ENCODE measurements around the gene MAGOH.

The MAGOH gene

DNA sequence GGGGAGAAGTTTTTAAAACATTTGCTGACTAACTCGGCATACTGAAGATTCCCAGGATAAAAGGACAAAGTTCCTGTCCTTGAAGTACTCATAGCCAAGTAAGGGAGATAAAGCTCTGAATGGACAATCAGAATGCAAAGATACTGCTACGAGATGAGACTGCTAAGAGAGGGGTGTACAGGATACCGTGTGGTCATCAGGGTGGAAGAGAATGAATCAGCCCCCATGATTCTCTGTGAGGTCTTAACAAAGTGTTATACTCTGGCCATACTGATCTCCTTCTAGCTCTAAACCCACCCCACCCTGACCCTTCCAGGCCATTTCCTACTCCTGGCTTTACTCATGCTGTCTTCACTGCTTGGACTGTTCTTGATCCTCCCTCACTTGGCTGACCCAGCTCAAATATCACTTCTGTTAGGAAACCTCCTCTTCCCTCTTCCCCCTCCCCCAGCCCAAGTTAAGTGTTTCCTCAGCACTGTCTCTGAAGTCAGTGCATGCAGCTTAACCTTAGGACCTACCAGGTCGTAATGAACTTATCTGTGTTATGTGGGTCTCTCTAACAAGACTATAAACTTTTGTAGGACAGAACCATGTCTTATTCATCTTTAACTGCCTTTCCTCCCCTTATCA lies 15.8 kb upstream of the MAGOH start:
- Histone ChIP-seq H3K27me3 (ENCODE audit: insufficient read depth, poor library complexity, severe bottlenecking) (no peaks in the 10 kb centered on the region), H3K27ac (ENCODE audit: poor library complexity, severe bottlenecking) (no peak overlapping the region), H3K36me3 (ENCODE audit: low read depth) (peaks cover 92% of the 10 kb centered on the region), H3K4me1 (ENCODE audit: insufficient read depth, poor library complexity, severe bottlenecking) (no peaks in the 10 kb centered on the region), H3K4me3 (ENCODE audit: severe bottlenecking) (no peak overlapping the region), H3K9me3 (ENCODE audit: severe bottlenecking) (no peaks in the 10 kb centered on the region)
- ATAC-seq (ENCODE audit: low read depth) (no peak), DNase-seq (ENCODE audit: low spot score) (no peak)
- TF ChIP-seq, protein P1, sequence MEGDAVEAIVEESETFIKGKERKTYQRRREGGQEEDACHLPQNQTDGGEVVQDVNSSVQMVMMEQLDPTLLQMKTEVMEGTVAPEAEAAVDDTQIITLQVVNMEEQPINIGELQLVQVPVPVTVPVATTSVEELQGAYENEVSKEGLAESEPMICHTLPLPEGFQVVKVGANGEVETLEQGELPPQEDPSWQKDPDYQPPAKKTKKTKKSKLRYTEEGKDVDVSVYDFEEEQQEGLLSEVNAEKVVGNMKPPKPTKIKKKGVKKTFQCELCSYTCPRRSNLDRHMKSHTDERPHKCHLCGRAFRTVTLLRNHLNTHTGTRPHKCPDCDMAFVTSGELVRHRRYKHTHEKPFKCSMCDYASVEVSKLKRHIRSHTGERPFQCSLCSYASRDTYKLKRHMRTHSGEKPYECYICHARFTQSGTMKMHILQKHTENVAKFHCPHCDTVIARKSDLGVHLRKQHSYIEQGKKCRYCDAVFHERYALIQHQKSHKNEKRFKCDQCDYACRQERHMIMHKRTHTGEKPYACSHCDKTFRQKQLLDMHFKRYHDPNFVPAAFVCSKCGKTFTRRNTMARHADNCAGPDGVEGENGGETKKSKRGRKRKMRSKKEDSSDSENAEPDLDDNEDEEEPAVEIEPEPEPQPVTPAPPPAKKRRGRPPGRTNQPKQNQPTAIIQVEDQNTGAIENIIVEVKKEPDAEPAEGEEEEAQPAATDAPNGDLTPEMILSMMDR (IDR thresholded peaks at IDR 0.05; ENCODE audit: poor library complexity, severe bottlenecking) = no peak

DNA sequence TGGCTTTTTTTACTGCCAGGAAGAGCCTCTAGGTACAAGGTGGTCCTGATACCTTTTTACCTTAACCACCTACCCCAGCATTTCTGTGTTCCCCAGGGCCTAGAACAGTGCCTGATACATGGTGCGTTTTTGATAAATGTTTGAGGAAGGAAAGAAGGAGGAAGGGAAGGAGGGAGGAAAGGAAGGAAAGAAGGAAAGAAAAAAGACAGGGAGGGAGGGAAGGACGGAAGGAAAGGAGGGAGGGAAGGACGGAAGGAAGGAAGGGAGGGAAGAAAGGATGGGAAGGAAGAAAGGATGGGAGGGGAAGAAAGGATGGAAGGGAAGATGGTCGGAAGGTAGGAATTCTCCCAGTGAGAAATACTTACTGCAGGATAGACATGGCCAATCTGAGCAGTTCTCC lies 12.0 kb upstream of the MAGOH start:
- Histone ChIP-seq H3K9me3 (ENCODE audit: severe bottlenecking) (no peaks in the 10 kb centered on the region), H3K27me3 (ENCODE audit: insufficient read depth, poor library complexity, severe bottlenecking) (no peaks in the 10 kb centered on the region), H3K4me1 (ENCODE audit: insufficient read depth, poor library complexity, severe bottlenecking) (no peaks in the 10 kb centered on the region), H3K27ac (ENCODE audit: poor library complexity, severe bottlenecking) (no peak overlapping the region), H3K36me3 (ENCODE audit: low read depth) (peaks cover 77% of the 10 kb centered on the region), H3K4me3 (ENCODE audit: severe bottlenecking) (no peak overlapping the region)
- DNase-seq (ENCODE audit: low spot score) = no peak
- no peak for ATAC-seq (ENCODE audit: low read depth)
- TF ChIP-seq, protein P1 (IDR thresholded peaks at IDR 0.05; ENCODE audit: poor library complexity, severe bottlenecking) = no peak

GRCh38 chr1:53249706-53250105 lies 11.4 kb upstream of the MAGOH start:
- no peak for DNase-seq (ENCODE audit: low spot score)
- no peak overlapping the region for H3K4me3 ChIP-seq (ENCODE audit: severe bottlenecking)
- peaks cover 71% of the 10 kb centered on the region for H3K36me3 ChIP-seq (ENCODE audit: low read depth)
- ATAC-seq (ENCODE audit: low read depth) = no peak
- H3K4me1 ChIP-seq (ENCODE audit: insufficient read depth, poor library complexity, severe bottlenecking) = no peaks in the 10 kb centered on the region
- TF ChIP-seq, protein P1 (IDR thresholded peaks at IDR 0.05; ENCODE audit: poor library complexity, severe bottlenecking) = no peak
- no peaks in the 10 kb centered on the region for H3K27me3 ChIP-seq (ENCODE audit: insufficient read depth, poor library complexity, severe bottlenecking)
- H3K27ac ChIP-seq (ENCODE audit: poor library complexity, severe bottlenecking) = no peak overlapping the region
- no peaks in the 10 kb centered on the region for H3K9me3 ChIP-seq (ENCODE audit: severe bottlenecking)

DNA sequence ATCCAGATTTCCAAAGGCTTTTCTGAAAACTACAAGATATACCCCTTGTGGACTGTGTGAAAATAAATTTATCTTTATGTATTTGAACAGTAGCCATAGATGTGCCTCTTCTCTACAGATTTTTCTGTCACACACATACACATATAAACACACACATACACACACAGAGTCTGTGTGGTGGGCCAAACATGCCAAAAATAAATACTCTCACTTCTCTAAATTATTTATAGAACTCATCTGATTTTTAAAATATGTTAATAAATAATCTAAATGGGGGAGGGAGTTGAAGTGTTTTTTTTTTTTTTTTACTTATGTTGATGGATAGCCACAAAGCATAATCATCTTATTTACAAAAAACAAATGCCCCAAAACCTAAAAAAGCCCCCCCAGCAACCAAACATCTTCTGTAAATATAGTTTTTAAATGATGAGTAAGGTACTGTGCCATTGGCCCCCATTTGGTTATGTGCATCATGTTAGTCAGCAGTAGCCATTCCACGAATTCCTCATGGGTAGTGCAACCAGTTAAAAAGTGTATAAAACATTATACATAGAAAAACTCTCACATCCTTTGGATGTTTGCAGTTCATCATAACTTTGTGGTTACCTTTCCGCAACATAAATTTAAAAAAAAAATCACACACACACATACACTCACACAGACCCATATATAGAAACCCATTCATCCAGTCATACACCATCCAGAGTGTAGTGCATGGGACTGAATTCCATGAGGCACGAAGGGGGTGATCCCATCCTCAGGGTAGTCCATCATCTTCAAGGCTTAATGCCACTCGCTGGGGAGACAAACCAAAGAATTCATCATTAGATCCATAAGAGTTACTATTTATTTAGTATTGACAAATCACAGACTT lies 8.2 kb upstream of the MAGOH start:
- Histone ChIP-seq H3K36me3 (ENCODE audit: low read depth) (peaks cover 41% of the 10 kb centered on the region), H3K4me1 (ENCODE audit: insufficient read depth, poor library complexity, severe bottlenecking) (no peaks in the 10 kb centered on the region), H3K27me3 (ENCODE audit: insufficient read depth, poor library complexity, severe bottlenecking) (no peaks in the 10 kb centered on the region), H3K9me3 (ENCODE audit: severe bottlenecking) (no peaks in the 10 kb centered on the region), H3K27ac (ENCODE audit: poor library complexity, severe bottlenecking) (no peak overlapping the region), H3K4me3 (ENCODE audit: severe bottlenecking) (no peak overlapping the region)
- ATAC-seq (ENCODE audit: low read depth) (no peak), DNase-seq (ENCODE audit: low spot score) (no peak)
- TF ChIP-seq, protein P1 (IDR thresholded peaks at IDR 0.05; ENCODE audit: poor library complexity, severe bottlenecking) = no peak

DNA sequence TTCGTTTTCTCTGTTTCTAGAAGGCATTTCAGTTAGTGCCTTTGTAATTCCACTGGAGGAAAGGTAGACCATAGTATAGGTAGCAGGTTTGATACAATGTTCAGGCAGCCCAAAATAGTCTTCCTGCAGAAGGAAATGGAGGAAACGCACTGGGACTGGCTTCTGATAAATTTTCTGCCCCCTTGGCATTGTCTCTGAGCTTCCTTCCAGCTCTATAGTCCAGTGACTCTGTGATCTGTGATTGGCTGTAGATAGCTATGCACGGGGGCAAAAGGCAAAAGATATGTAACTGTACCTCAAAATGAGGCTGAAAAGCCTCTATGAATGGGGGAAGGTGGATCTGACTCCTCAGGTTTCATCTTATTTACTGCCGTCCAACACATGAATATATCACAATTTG lies 5.8 kb upstream of the MAGOH start:
- ATAC-seq (ENCODE audit: low read depth) = no peak
- no peak overlapping the region for H3K4me3 ChIP-seq (ENCODE audit: severe bottlenecking)
- no peak for DNase-seq (ENCODE audit: low spot score)
- no peak overlapping the region for H3K27ac ChIP-seq (ENCODE audit: poor library complexity, severe bottlenecking)
- H3K4me1 ChIP-seq (ENCODE audit: insufficient read depth, poor library complexity, severe bottlenecking) = no peaks in the 10 kb centered on the region
- H3K27me3 ChIP-seq (ENCODE audit: insufficient read depth, poor library complexity, severe bottlenecking) = no peaks in the 10 kb centered on the region
- TF ChIP-seq, protein P1 (IDR thresholded peaks at IDR 0.05; ENCODE audit: poor library complexity, severe bottlenecking) = no peak
- H3K36me3 ChIP-seq (ENCODE audit: low read depth) = peaks cover 20% of the 10 kb centered on the region
- no peaks in the 10 kb centered on the region for H3K9me3 ChIP-seq (ENCODE audit: severe bottlenecking)
